ENCODE results near the gene SH3RF1. TPM values are rescaled to one million over a fixed set of nuclear protein-coding genes. Genes with fewer than 3 reads are reported as not detected.

The SH3RF1 gene
- total RNA-seq, 1 experiment from 2014 or later, result 59.5 TPM

- TF ChIP-seq REST (IDR thresholded peaks at IDR 0.05; ENCODE audit: low read depth), result no peak
Measured at GRCh38 chr4:169307576-169307975, 36.8 kb upstream of the SH3RF1 start (continued).

DNA sequence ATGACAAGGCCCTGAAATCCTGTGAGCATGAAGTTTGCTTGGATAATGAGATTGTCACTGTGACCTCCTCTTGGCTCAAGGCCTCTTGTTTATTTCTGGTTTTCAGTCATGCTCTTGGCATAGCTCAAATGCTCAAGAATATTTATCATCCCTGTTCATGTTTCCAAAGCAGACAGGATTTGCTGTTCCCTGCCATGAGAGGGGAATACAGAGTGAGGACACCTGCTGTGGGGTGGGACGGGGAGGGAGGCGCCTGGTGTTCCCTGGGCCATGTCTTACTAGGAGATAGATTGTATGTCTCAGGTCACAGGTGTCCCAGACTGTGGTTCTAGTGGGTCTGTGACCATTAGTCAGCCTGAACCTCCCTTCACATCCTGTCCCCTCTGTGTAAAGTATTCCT is 34.9 kb upstream of the SH3RF1 start:
- no peak overlapping the region for H3K9ac ChIP-seq (ENCODE audit: low read length)
- H3K36me3 ChIP-seq (ENCODE audit: control insufficient read depth in 1 of 2, insufficient read depth in 2 of 2, low read length in 2 of 2), result no peaks in the 10 kb centered on the region
- H3K9me3 ChIP-seq (ENCODE audit: control insufficient read depth in 1 of 2, insufficient read depth in 1 of 2, low read depth in 1 of 2, low read length in 2 of 2), result no peaks in the 10 kb centered on the region
- intact Hi-C loops (cut with micrococcal nuclease), result no loop called here
- H3K4me2 ChIP-seq (ENCODE audit: low read length), result no peak overlapping the region
- ChIA-PET POLR2A (no interaction called here), RAD21 (ENCODE audit: low non-redundant PET in 1 of 2, low total read pairs in 2 of 2, uncharacterized antibody in 2 of 2, unreplicated experiment in 2 of 2) (no interaction called here), CTCF (no interaction called here)
- no peaks in the 10 kb centered on the region for H4K20me1 ChIP-seq (ENCODE audit: insufficient read depth)
- DNase-seq (ENCODE audit: low read depth, low spot score), result no peak
- no peak for ATAC-seq
- no peaks in the 10 kb centered on the region for H3K4me1 ChIP-seq (ENCODE audit: control insufficient read depth in 1 of 2, insufficient read depth in 2 of 2, low read length in 2 of 2)
- no peaks in the 10 kb centered on the region for H3K27me3 ChIP-seq (ENCODE audit: insufficient read depth, low read length)
- no TSS peak for BruUV-seq (replicated peaks)
- no peak overlapping the region for H3K4me3 ChIP-seq (replicated peaks in 1 of 2; ENCODE audit: low read depth in 1 of 2, low read length in 2 of 2)
- no peaks in the 10 kb centered on the region for H3K9me2 ChIP-seq (ENCODE audit: insufficient read depth)
- no peak overlapping the region for H2AFZ ChIP-seq (ENCODE audit: low read depth, low read length, poor library complexity, severe bottlenecking)
- H3K27ac ChIP-seq (ENCODE audit: low read depth, low read length), result no peak overlapping the region
- no peaks in the 10 kb centered on the region for H3K79me2 ChIP-seq (ENCODE audit: insufficient read depth, low read length)
- TF ChIP-seq EZH2phosphoT487 (IDR thresholded peaks at IDR 0.05; ENCODE audit: borderline replicate concordance) (no peak), ZNF274 (IDR thresholded peaks at IDR 0.05; ENCODE audit: low read depth, low read length) (no peak)

DNA sequence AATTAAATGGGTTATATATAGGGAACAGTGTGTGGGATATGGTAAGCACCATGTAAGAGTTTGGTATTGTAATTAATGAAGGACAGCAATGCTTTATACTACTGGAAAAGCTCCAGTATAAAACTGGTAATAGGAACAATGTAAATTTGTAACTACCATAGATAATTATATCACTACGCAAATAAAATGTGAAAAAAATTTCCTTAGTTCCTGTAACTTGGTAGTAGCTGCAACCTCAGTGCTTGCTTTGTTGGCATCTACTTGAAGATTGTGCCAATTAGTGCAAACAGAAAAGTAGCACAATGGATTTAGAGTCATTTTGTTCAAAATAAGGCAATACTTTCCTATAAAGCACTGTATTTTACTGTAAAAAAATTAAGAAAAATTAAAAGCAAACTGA is 34.4 kb upstream of the SH3RF1 start:
- Histone ChIP-seq H3K36me3 (ENCODE audit: control insufficient read depth in 1 of 2, insufficient read depth in 2 of 2, low read length in 2 of 2) (no peaks in the 10 kb centered on the region), H3K9me3 (ENCODE audit: control insufficient read depth in 1 of 2, insufficient read depth in 1 of 2, low read depth in 1 of 2, low read length in 2 of 2) (no peaks in the 10 kb centered on the region), H3K4me2 (ENCODE audit: low read length) (no peak overlapping the region), H3K9me2 (ENCODE audit: insufficient read depth) (no peaks in the 10 kb centered on the region), H3K4me3 (replicated peaks in 1 of 2; ENCODE audit: low read depth in 1 of 2, low read length in 2 of 2) (no peak overlapping the region), H3K9ac (ENCODE audit: low read length) (no peak overlapping the region), H3K4me1 (ENCODE audit: control insufficient read depth in 1 of 2, insufficient read depth in 2 of 2, low read length in 2 of 2) (no peaks in the 10 kb centered on the region), H4K20me1 (ENCODE audit: insufficient read depth) (no peaks in the 10 kb centered on the region), H3K27ac (ENCODE audit: low read depth, low read length) (no peak overlapping the region), H3K79me2 (ENCODE audit: insufficient read depth, low read length) (no peaks in the 10 kb centered on the region), H2AFZ (ENCODE audit: low read depth, low read length, poor library complexity, severe bottlenecking) (no peak overlapping the region), H3K27me3 (ENCODE audit: insufficient read depth, low read length) (no peaks in the 10 kb centered on the region)
- CTCF ChIA-PET, result no interaction called here
- ATAC-seq (no peak), DNase-seq (ENCODE audit: low read depth, low spot score) (no peak)
- TF ChIP-seq SRF (IDR thresholded peaks at IDR 0.05; ENCODE audit: low read depth), result no peak
- no TSS peak for BruUV-seq (replicated peaks)
- POLR2A ChIA-PET, result no interaction called here
- intact Hi-C loops (cut with micrococcal nuclease), result no loop called here
- RAD21 ChIA-PET (ENCODE audit: low non-redundant PET in 1 of 2, low total read pairs in 2 of 2, uncharacterized antibody in 2 of 2, unreplicated experiment in 2 of 2), result no interaction called here
